H1 (cell line): Measurements from ENCODE around the gene CD8B2.

Experiments used
- EP300 ChIP-seq, 2 experiments: IDR thresholded peaks; 1 replicate in 1 of 2; 2 replicates in 1 of 2; pipeline ENCODE4 v1.6.1; 2011 to 2012; ENCODE audit warnings: low read depth in 2 of 2, low read length in 2 of 2, mild to moderate bottlenecking in 2 of 2, borderline replicate concordance in 1 of 2, inconsistent platforms in 1 of 2, moderate library complexity in 1 of 2
- EZH2 ChIP-seq: fragments of 200-600 bp; sonication (generic); IDR thresholded peaks from 2 replicates; pipeline ENCODE4 v1.7.1; 2012; ENCODE audit warnings: low read depth, mild to moderate bottlenecking, moderate library complexity, low read length, inconsistent platforms; ENCODE audit not compliant: severe bottlenecking
- NRF1 ChIP-seq: IDR thresholded peaks from 2 replicates; pipeline ENCODE4 v1.6.1; 2011; ENCODE audit warnings: mild to moderate bottlenecking, low read depth, low read length, improper control_type of control experiment
- POLR2A ChIP-seq, 2 experiments: IDR thresholded peaks; 1 replicate in 1 of 2; 2 replicates in 1 of 2; pipeline ENCODE4 v1.6.1; 2011; ENCODE audit warnings: low read depth in 2 of 2, low read length in 2 of 2, mild to moderate bottlenecking in 2 of 2; ENCODE audit errors: control extremely low read depth in 1 of 2
- POLR2AphosphoS5 ChIP-seq: IDR thresholded peaks from 2 replicates; pipeline ENCODE4 v1.6.1; 2011; ENCODE audit warnings: low read depth, low read length
- RAD21 ChIP-seq, 2 experiments: IDR thresholded peaks in 1 of 2; conservative IDR thresholded peaks in 1 of 2; 2 replicates each; pipeline ENCODE4 v1.6.1; 2011; ENCODE audit warnings: low read depth in 2 of 2, low read length in 2 of 2, improper control_type of control experiment in 1 of 2, inconsistent platforms in 1 of 2, mild to moderate bottlenecking in 1 of 2, moderate library complexity in 1 of 2
- RFX5 ChIP-seq: IDR thresholded peaks from 2 replicates; pipeline ENCODE4 v1.6.1; 2011; ENCODE audit warnings: low read depth, low read length, improper control_type of control experiment, borderline replicate concordance
- SUZ12 ChIP-seq: fragments of 200-600 bp; sonication (generic); IDR thresholded peaks from 2 replicates; pipeline ENCODE4 v1.6.1; 2012; ENCODE audit warnings: mild to moderate bottlenecking, inconsistent platforms, low read length, moderate library complexity, mixed read lengths
- TF ChIP-seq, protein P1 (sequence below), 3 experiments: IDR thresholded peaks; 1 replicate in 2 of 3; 2 replicates in 1 of 3; pipeline versions ENCODE4 v1.5.1 to v1.6.1; 2011; ENCODE audit warnings: low read length in 3 of 3, mild to moderate bottlenecking in 3 of 3, inconsistent platforms in 2 of 3, low read depth in 1 of 3, moderate library complexity in 1 of 3; ENCODE audit not compliant: insufficient read depth in 1 of 3; ENCODE audit errors: control extremely low read depth in 1 of 3
- TF ChIP-seq, protein P2 (sequence below): IDR thresholded peaks from 2 replicates; pipeline ENCODE4 v1.6.1; 2012; ENCODE audit warnings: low read length, inconsistent platforms

DNA sequence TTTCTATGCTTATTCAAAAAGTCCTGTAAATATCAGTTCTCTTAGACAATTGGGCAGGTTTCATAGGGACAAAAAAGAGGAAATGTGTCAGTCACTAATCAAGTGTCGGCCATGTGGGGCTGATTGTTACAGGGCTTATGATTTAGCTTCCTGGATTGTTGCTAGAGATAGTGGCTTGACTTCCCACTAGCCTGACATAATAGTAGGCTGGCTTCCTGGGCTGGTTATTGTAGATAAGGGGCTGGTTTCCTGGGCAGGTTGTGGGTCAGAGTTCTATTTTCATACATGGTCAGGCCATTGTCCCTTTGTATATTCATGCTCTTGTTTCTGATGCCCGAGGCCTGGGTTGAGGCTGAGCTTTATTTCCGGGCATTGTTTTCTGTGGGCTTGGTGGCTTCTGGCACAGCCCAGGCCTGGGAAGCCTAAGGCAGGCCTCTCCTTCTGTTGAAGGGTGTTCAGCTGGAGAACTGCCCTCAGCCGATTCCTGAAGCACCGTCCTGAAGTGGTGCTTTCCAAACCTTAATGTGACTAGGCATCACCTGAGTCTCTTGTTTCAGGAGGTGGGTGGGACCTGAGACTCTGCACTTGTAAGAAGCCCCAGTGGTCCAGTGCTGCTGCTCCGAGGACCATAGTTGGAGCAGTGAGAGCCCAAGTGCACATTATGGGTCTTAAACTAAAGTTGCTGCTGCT lies 37.0 kb downstream of the CD8B2 start:
- TF ChIP-seq POLR2AphosphoS5 (no peak), POLR2A (IDR thresholded peaks at IDR 0.05; ENCODE audit: control extremely low read depth in 1 of 2, low read depth in 2 of 2, low read length in 2 of 2) (no peak), EZH2 (no peak), NRF1 (no peak), SUZ12 (no peak), EP300 (IDR thresholded peaks at IDR 0.05; ENCODE audit: borderline replicate concordance in 1 of 2, low read depth in 2 of 2, low read length in 2 of 2) (no peak), RAD21 (IDR thresholded peaks at IDR 0.05 in 1 of 2, conservative IDR thresholded peaks at IDR 0.05 in 1 of 2; ENCODE audit: low read depth in 2 of 2, low read length in 2 of 2) (no peak), RFX5 (no peak)
- TF ChIP-seq, protein P1, sequence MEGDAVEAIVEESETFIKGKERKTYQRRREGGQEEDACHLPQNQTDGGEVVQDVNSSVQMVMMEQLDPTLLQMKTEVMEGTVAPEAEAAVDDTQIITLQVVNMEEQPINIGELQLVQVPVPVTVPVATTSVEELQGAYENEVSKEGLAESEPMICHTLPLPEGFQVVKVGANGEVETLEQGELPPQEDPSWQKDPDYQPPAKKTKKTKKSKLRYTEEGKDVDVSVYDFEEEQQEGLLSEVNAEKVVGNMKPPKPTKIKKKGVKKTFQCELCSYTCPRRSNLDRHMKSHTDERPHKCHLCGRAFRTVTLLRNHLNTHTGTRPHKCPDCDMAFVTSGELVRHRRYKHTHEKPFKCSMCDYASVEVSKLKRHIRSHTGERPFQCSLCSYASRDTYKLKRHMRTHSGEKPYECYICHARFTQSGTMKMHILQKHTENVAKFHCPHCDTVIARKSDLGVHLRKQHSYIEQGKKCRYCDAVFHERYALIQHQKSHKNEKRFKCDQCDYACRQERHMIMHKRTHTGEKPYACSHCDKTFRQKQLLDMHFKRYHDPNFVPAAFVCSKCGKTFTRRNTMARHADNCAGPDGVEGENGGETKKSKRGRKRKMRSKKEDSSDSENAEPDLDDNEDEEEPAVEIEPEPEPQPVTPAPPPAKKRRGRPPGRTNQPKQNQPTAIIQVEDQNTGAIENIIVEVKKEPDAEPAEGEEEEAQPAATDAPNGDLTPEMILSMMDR (IDR thresholded peaks at IDR 0.05; ENCODE audit: control extremely low read depth in 1 of 3, insufficient read depth in 1 of 3, low read depth in 1 of 3, low read length in 3 of 3), result no peak
- TF ChIP-seq, protein P2, sequence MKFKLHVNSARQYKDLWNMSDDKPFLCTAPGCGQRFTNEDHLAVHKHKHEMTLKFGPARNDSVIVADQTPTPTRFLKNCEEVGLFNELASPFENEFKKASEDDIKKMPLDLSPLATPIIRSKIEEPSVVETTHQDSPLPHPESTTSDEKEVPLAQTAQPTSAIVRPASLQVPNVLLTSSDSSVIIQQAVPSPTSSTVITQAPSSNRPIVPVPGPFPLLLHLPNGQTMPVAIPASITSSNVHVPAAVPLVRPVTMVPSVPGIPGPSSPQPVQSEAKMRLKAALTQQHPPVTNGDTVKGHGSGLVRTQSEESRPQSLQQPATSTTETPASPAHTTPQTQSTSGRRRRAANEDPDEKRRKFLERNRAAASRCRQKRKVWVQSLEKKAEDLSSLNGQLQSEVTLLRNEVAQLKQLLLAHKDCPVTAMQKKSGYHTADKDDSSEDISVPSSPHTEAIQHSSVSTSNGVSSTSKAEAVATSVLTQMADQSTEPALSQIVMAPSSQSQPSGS, result no peak
